HUES64 (cell line): ENCODE results near the gene UBALD2.
"Not testable (repeated sequence)": the region's sequence is repeated elsewhere in the genome, so short reads cannot be mapped to it uniquely, and the experiment has no call there.

Experiments used
- H3K27ac ChIP-seq: 2 replicates; pipeline ENCODE4 v1.7.0; 2013; ENCODE audit warnings: low read depth, low read length, inconsistent platforms
- H3K27me3 ChIP-seq: 2 replicates; pipeline ENCODE4 v1.6.1; 2013; ENCODE audit warnings: mild to moderate bottlenecking, low read length; ENCODE audit not compliant: insufficient read depth
- H3K36me3 ChIP-seq: 2 replicates; pipeline ENCODE4 v1.6.1; 2013; ENCODE audit warnings: mild to moderate bottlenecking, low read length; ENCODE audit not compliant: insufficient read depth
- H3K4me1 ChIP-seq: 2 replicates; pipeline ENCODE4 v1.6.1; 2013; ENCODE audit warnings: mild to moderate bottlenecking, low read length, moderate library complexity; ENCODE audit not compliant: insufficient read depth
- H3K4me3 ChIP-seq: 2 replicates; pipeline ENCODE4 v1.5.1; 2013; ENCODE audit warnings: mild to moderate bottlenecking, low read length, moderate library complexity
- H3K9ac ChIP-seq: 2 replicates; pipeline ENCODE4 v1.6.1; 2013; ENCODE audit warnings: mild to moderate bottlenecking, low read depth, low read length
- H3K9me3 ChIP-seq: 2 replicates; pipeline ENCODE4 v1.6.1; 2013; ENCODE audit warnings: low read depth, low read length; ENCODE audit not compliant: insufficient read depth
- WGBS: fragments of 150-250, 120-280 bp; methylation state at CpG from one replicate; pipeline ENCODE4 v1.1.7; 2013; ENCODE audit warnings: missing lambda C conversion rate; 5-methylcytosine and 5-hydroxymethylcytosine counted together

UBALD2 gene

GRCh38 chr17:76267051-76267576 lies 2.0 kb downstream of the UBALD2 start:
- 87% methylated on average over 4 of the region's 4 CpGs for WGBS
- Histone ChIP-seq H3K27ac (no peak overlapping the region; the same call in 1 of the 2 replicates), H3K4me3 (peak overlapping the region; percentile 78; the same call in 1 of the 2 replicates)

DNA sequence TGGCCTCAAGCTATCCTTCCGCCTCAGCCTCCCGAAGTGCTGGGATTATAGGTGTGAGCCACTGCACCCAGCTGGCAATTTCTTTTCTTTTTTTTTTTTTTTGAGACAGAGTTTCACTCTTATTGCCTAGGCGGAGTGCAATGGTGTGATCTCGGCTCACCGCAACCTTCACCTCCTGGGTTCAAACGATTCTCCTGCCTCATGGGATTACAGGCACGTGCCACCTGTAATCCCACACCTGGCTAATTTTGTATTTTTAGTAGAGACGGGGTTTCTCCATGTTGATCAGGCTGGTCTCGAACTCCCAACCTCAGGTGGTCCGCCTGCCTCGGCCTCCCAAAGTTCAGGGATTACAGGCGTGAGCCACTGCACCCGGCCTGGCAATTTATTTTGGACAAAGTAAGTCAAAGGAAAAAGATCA lies 2.4 kb downstream of the UBALD2 start:
- peak overlapping the region; percentile 47; the same call in 1 of the 2 replicates for H3K9ac ChIP-seq
- WGBS = 93% methylated on average over 13 of the region's 13 CpGs
- H3K36me3 ChIP-seq, H3K9me3 ChIP-seq, H3K27me3 ChIP-seq, H3K4me3 ChIP-seq: not testable (repeated sequence)
- peak overlapping the region; percentile 53 for H3K27ac ChIP-seq
- peaks cover 34% of the 10 kb centered on the region for H3K4me1 ChIP-seq

More at GRCh38 chr17:76267051-76267576, 2.0 kb downstream of the UBALD2 start:
- H3K9ac ChIP-seq = no peak overlapping the region
- H3K9me3 ChIP-seq = no peaks in the 10 kb centered on the region
- peaks cover 34% of the 10 kb centered on the region for H3K4me1 ChIP-seq
- H3K27me3 ChIP-seq = no peaks in the 10 kb centered on the region
- H3K36me3 ChIP-seq = no peaks in the 10 kb centered on the region

DNA sequence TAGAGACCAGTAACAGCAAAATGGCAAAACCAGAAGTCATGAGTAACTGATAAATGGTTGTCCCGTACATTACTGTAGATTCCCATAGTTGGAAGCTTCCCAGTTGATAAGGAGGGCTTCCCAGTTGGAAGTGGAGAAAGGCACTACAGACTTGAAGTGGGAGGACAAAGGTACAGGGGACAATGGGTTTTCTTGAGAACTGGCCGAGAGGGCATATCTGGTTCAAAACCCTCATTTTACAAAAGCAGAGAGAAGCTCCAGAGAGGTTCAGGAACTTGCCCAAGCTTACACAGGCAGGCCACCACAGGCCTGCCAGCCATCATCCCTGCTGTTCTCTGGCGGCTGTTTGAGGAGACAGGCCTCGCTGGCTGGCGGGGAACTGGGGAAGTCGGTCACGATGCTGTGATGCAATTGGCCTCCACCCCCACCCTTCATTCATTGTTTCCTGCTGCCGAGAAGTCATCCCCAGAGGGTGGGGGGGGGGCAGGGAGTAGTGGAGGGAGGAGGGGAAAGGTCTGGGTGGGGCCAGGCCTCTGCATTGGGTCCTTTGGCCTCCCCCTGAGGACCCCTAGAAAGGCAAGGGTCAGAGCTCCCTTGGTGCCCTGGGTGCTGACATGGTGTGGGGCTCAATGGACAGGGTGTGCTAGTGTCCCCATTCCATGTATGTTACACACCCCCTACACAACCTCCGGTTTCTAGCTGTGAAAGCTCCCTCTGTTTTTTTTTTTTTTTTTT lies 3.0 kb downstream of the UBALD2 start:
- Histone ChIP-seq H3K4me3 (no peak overlapping the region), H3K27ac (peak overlapping the region; percentile 53), H3K4me1 (peaks cover 34% of the 10 kb centered on the region), H3K9me3 (no peaks in the 10 kb centered on the region), H3K27me3 (no peaks in the 10 kb centered on the region), H3K9ac (peak overlapping the region; percentile 47), H3K36me3 (no peaks in the 10 kb centered on the region)
- WGBS = 54% methylated on average over 5 of the region's 9 CpGs

- 0 out of 2 replicates have a peak overlapping the region, but pooled peaks have one; percentile 10 for H3K27ac ChIP-seq
- no peak overlapping the region for H3K4me3 ChIP-seq
- H3K9ac ChIP-seq = 0 out of 2 replicates have a peak overlapping the region, but pooled peaks have one; percentile 12
- H3K4me1 ChIP-seq = peaks cover 33% of the 10 kb centered on the region
- WGBS = 79% methylated on average over 12 of the region's 12 CpGs
- H3K27me3 ChIP-seq = no peaks in the 10 kb centered on the region
- H3K9me3 ChIP-seq = no peaks in the 10 kb centered on the region
- no peaks in the 10 kb centered on the region for H3K36me3 ChIP-seq
These were observed 4.1 kb downstream of the UBALD2 start for GRCh38 chr17:76268991-76269981.

- Histone ChIP-seq H3K4me3 (no peak overlapping the region), H3K27ac (no peak overlapping the region), H3K27me3 (no peaks in the 10 kb centered on the region), H3K4me1 (peaks cover 29% of the 10 kb centered on the region), H3K9ac (no peak overlapping the region), H3K9me3 (no peaks in the 10 kb centered on the region), H3K36me3 (no peaks in the 10 kb centered on the region)
- WGBS = 90% methylated on average over 24 of the region's 26 CpGs
These were observed 5.0 kb downstream of the UBALD2 start for GRCh38 chr17:76270127-76270592.

GRCh38 chr17:76270770-76271668 lies 5.9 kb downstream of the UBALD2 start:
- Histone ChIP-seq H3K27me3 (no peaks in the 10 kb centered on the region), H3K4me3 (no peak overlapping the region), H3K4me1 (peaks cover 29% of the 10 kb centered on the region), H3K27ac (no peak overlapping the region; the same call in 1 of the 2 replicates), H3K36me3 (no peaks in the 10 kb centered on the region), H3K9me3 (no peaks in the 10 kb centered on the region), H3K9ac (0 out of 2 replicates have a peak overlapping the region, but pooled peaks have one; percentile 49)
- 93% methylated on average over 13 of the region's 14 CpGs for WGBS

GRCh38 chr17:76271669-76272540 lies 6.8 kb downstream of the UBALD2 start:
- Histone ChIP-seq H3K36me3 (no peaks in the 10 kb centered on the region), H3K9ac (peak overlapping the region; percentile 49; the same call in 1 of the 2 replicates), H3K4me1 (peaks cover 28% of the 10 kb centered on the region), H3K4me3 (no peak overlapping the region), H3K9me3 (no peaks in the 10 kb centered on the region), H3K27ac (peak overlapping the region; percentile 64; the same call in 1 of the 2 replicates), H3K27me3 (no peaks in the 10 kb centered on the region)
- 58% methylated on average over 37 of the region's 38 CpGs for WGBS

GRCh38 chr17:76272541-76273444 lies 7.6 kb downstream of the UBALD2 start:
- H3K4me3 ChIP-seq = no peak overlapping the region

More at GRCh38 chr17:76272541-76273444, 7.6 kb downstream of the UBALD2 start:
- 90% methylated on average over 18 of the region's 19 CpGs for WGBS
- Histone ChIP-seq H3K4me1 (peaks cover 23% of the 10 kb centered on the region), H3K9me3 (no peaks in the 10 kb centered on the region), H3K9ac (peak overlapping the region; percentile 1; the same call in 1 of the 2 replicates), H3K27ac (peak overlapping the region; percentile 64; the same call in 1 of the 2 replicates), H3K27me3 (no peaks in the 10 kb centered on the region), H3K36me3 (no peaks in the 10 kb centered on the region)
